ENCODE measurements around the gene RAB40A.
"Not testable (repeated sequence)": the region's sequence is repeated elsewhere in the genome, so short reads cannot be mapped to it uniquely, and the experiment has no call there.

DNA sequence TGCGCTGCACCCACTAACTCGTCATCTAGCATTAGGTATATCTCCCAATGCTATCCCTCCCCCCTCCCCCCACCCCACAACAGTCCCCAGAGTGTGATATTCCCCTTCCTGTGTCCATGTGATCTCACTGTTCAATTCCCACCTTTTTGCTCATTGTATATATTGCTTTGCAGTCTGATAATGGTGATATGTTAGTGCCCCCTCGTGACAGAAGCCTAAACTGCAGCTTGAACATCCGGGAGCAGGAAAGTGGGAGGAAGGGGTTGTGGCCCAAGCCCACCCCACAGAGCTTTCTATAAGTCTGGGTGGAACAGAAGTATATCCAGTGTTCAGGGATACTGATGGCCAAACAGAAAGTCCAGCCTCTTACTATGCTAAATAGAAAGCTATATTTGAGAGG lies 29.6 kb downstream of the RAB40A start:
- TF ChIP-seq, protein P1, sequence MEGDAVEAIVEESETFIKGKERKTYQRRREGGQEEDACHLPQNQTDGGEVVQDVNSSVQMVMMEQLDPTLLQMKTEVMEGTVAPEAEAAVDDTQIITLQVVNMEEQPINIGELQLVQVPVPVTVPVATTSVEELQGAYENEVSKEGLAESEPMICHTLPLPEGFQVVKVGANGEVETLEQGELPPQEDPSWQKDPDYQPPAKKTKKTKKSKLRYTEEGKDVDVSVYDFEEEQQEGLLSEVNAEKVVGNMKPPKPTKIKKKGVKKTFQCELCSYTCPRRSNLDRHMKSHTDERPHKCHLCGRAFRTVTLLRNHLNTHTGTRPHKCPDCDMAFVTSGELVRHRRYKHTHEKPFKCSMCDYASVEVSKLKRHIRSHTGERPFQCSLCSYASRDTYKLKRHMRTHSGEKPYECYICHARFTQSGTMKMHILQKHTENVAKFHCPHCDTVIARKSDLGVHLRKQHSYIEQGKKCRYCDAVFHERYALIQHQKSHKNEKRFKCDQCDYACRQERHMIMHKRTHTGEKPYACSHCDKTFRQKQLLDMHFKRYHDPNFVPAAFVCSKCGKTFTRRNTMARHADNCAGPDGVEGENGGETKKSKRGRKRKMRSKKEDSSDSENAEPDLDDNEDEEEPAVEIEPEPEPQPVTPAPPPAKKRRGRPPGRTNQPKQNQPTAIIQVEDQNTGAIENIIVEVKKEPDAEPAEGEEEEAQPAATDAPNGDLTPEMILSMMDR (IDR thresholded peaks at IDR 0.05) = not testable (repeated sequence)
- TF ChIP-seq POLR2A (IDR thresholded peaks at IDR 0.05) = not testable (repeated sequence)
